ENCODE data around the gene FCHSD2.

- TF ChIP-seq EZH2phosphoT487 (IDR thresholded peaks at IDR 0.05; ENCODE audit: borderline replicate concordance, low read length), result no peak
- no peak for TF ChIP-seq EZH2 (IDR thresholded peaks at IDR 0.05; ENCODE audit: low read length, unreplicated experiment)
These were observed 69.1 kb downstream of the FCHSD2 start for GRCh38 chr11:73072935-73073481.
